ES-I3 (cell line): ENCODE data around the gene SUPV3L1.
A peak's percentile ranks its signal among the peaks of the same experiment; 100 is the strongest.
"Not testable (repeated sequence)": the region's sequence is repeated elsewhere in the genome, so short reads cannot be mapped to it uniquely, and the experiment has no call there.

Experiments
- H3K36me3 ChIP-seq: 2 replicates; pipeline ENCODE4 v1.6.1; 2013; ENCODE audit warnings: mild to moderate bottlenecking, low read length, control low read depth, moderate library complexity; ENCODE audit not compliant: insufficient read depth
- H3K4me1 ChIP-seq: 2 replicates; pipeline ENCODE4 v1.6.1; 2013; ENCODE audit warnings: mild to moderate bottlenecking, control low read depth, low read length; ENCODE audit not compliant: insufficient read depth
- H3K9ac ChIP-seq: 2 replicates; pipeline ENCODE4 v1.6.1; 2013; ENCODE audit warnings: low read depth, mild to moderate bottlenecking, low read length, moderate library complexity
- H3K9me3 ChIP-seq: 2 replicates; pipeline ENCODE4 v1.6.1; 2013; ENCODE audit warnings: mild to moderate bottlenecking, low read length, moderate library complexity; ENCODE audit not compliant: control insufficient read depth, insufficient read depth

SUPV3L1 gene

GRCh38 chr10:69179743-69180524 lies at the start of gene SUPV3L1:
SUPV3L1 (plus strand) TSS chr10:69180234; CDS start chr10:69180292, 58 bp downstream.
- Histone ChIP-seq H3K36me3 (no peaks in the 10 kb centered on the region), H3K4me1 (no peaks in the 10 kb centered on the region), H3K9me3 (no peaks in the 10 kb centered on the region), H3K9ac (peak within 1 kb of the TSS; percentile 85)

GRCh38 chr10:69130251-69130650 lies 49.8 kb upstream of the SUPV3L1 start:
- Histone ChIP-seq H3K36me3 (0 out of 2 replicates have a peak, but pooled peaks cover 4% of the 10 kb centered on the region), H3K4me1 (0 out of 2 replicates have a peak, but pooled peaks cover 3% of the 10 kb centered on the region), H3K9ac (no peak overlapping the region), H3K9me3 (no peaks in the 10 kb centered on the region)

- Histone ChIP-seq H3K9ac (no peak overlapping the region), H3K4me1 (no peaks in the 10 kb centered on the region), H3K36me3 (no peaks in the 10 kb centered on the region), H3K9me3 (no peaks in the 10 kb centered on the region)
These were observed 40.1 kb upstream of the SUPV3L1 start for GRCh38 chr10:69139961-69140360.

GRCh38 chr10:69141304-69141703 lies 38.7 kb upstream of the SUPV3L1 start:
- Histone ChIP-seq H3K4me1 (no peaks in the 10 kb centered on the region), H3K9me3 (no peaks in the 10 kb centered on the region), H3K9ac (no peak overlapping the region), H3K36me3 (no peaks in the 10 kb centered on the region)

GRCh38 chr10:69142074-69142473 lies 38.0 kb upstream of the SUPV3L1 start:
- not testable (repeated sequence) for H3K4me1 ChIP-seq, H3K9me3 ChIP-seq, H3K36me3 ChIP-seq, H3K9ac ChIP-seq

GRCh38 chr10:69142983-69143382 lies 37.1 kb upstream of the SUPV3L1 start:
- Histone ChIP-seq H3K36me3 (no peaks in the 10 kb centered on the region), H3K9me3 (no peaks in the 10 kb centered on the region), H3K9ac (no peak overlapping the region), H3K4me1 (no peaks in the 10 kb centered on the region)

- no peaks in the 10 kb centered on the region for H3K4me1 ChIP-seq
These were observed 34.7 kb upstream of the SUPV3L1 start for GRCh38 chr10:69145329-69145728.

GRCh38 chr10:69145864-69146263 lies 34.2 kb upstream of the SUPV3L1 start:
- Histone ChIP-seq H3K9me3 (no peaks in the 10 kb centered on the region), H3K9ac (no peak overlapping the region), H3K36me3 (no peaks in the 10 kb centered on the region), H3K4me1 (no peaks in the 10 kb centered on the region)

More at GRCh38 chr10:69145329-69145728, 34.7 kb upstream of the SUPV3L1 start:
- H3K9me3 ChIP-seq = no peaks in the 10 kb centered on the region
- no peak overlapping the region for H3K9ac ChIP-seq
- H3K36me3 ChIP-seq = no peaks in the 10 kb centered on the region

GRCh38 chr10:69146759-69147158 lies 33.3 kb upstream of the SUPV3L1 start:
- no peaks in the 10 kb centered on the region for H3K9me3 ChIP-seq
- H3K9ac ChIP-seq = no peak overlapping the region
- H3K4me1 ChIP-seq = no peaks in the 10 kb centered on the region
- H3K36me3 ChIP-seq = no peaks in the 10 kb centered on the region

- H3K4me1 ChIP-seq = no peaks in the 10 kb centered on the region
- H3K36me3 ChIP-seq = no peaks in the 10 kb centered on the region
- no peaks in the 10 kb centered on the region for H3K9me3 ChIP-seq
- H3K9ac ChIP-seq = no peak overlapping the region
These were observed 28.1 kb upstream of the SUPV3L1 start for GRCh38 chr10:69151984-69152383.

GRCh38 chr10:69153227-69153626 lies 26.8 kb upstream of the SUPV3L1 start:
- H3K9ac ChIP-seq = no peak overlapping the region
- H3K36me3 ChIP-seq = no peaks in the 10 kb centered on the region
- no peaks in the 10 kb centered on the region for H3K4me1 ChIP-seq
- H3K9me3 ChIP-seq = no peaks in the 10 kb centered on the region

GRCh38 chr10:69160809-69161241 lies 19.2 kb upstream of the SUPV3L1 start:
- Histone ChIP-seq H3K9ac (no peak overlapping the region), H3K36me3 (peaks cover 3% of the 10 kb centered on the region; the same call in 1 of the 2 replicates), H3K4me1 (no peaks in the 10 kb centered on the region), H3K9me3 (no peaks in the 10 kb centered on the region)

GRCh38 chr10:69168493-69168892 lies 11.5 kb upstream of the SUPV3L1 start:
- Histone ChIP-seq H3K4me1 (no peaks in the 10 kb centered on the region), H3K9ac (no peak overlapping the region), H3K36me3 (peaks cover 3% of the 10 kb centered on the region), H3K9me3 (no peaks in the 10 kb centered on the region)

GRCh38 chr10:69172241-69172982 lies 7.6 kb upstream of the SUPV3L1 start:
- Histone ChIP-seq H3K36me3 (no peaks in the 10 kb centered on the region), H3K9me3 (no peaks in the 10 kb centered on the region)

GRCh38 chr10:69175326-69175725 lies 4.7 kb upstream of the SUPV3L1 start:
- H3K4me1 ChIP-seq, H3K9ac ChIP-seq, H3K36me3 ChIP-seq, H3K9me3 ChIP-seq: not testable (repeated sequence)

More at GRCh38 chr10:69172241-69172982, 7.6 kb upstream of the SUPV3L1 start:
- Histone ChIP-seq H3K4me1 (no peaks in the 10 kb centered on the region), H3K9ac (no peak overlapping the region)
